Measurements from ENCODE around the gene EIF4H. TPM values are rescaled to one million over a fixed set of nuclear protein-coding genes. Genes with fewer than 3 reads are reported as not detected.

EIF4H gene
- polyA plus RNA-seq, 1 experiment, result 404 TPM

DNA sequence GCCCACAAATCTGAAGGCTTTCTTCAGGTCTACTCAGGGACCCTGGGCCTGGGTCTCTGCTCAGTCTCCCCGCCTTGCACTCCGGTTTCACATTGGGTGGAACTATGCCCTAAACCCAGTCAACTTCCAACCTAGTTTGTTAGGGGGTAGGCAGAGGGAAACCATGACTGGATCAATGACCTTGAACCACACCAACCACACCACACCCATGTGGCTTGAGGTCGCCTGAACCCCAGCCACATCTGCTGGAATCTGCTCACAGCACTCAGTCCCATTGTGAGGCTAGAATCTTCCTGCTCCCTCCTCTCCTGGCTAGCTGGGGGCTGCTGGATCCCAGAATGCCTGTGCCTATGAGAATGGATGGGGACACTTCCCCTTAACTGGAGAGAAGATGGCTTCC, 62.1 kb downstream of the EIF4H start:
- Histone ChIP-seq H3K9me3 (ENCODE audit: control insufficient read depth, insufficient read depth, low read length) (no peaks in the 10 kb centered on the region; the same call in 1 of the 2 replicates), H3K27me3 (ENCODE audit: control insufficient read depth, insufficient read depth, low read length) (no peaks in the 10 kb centered on the region), H3K27ac (ENCODE audit: low read depth, low read length) (no peak overlapping the region), H3K4me3 (ENCODE audit: low read depth, low read length) (no peak overlapping the region)
- POLR2A ChIA-PET, result no interaction called here
- DNase-seq (ENCODE audit: low read depth, low spot score), result no peak
- no peak for TF ChIP-seq CTCF (IDR thresholded peaks at IDR 0.05; ENCODE audit: low read depth, low read length)
- CTCF ChIA-PET, result interaction anchor here (0.8 kb wide), 1 partner anchor 30 kb away, joined by 3 read pairs; no protein-coding TSS in a partner anchor

DNA sequence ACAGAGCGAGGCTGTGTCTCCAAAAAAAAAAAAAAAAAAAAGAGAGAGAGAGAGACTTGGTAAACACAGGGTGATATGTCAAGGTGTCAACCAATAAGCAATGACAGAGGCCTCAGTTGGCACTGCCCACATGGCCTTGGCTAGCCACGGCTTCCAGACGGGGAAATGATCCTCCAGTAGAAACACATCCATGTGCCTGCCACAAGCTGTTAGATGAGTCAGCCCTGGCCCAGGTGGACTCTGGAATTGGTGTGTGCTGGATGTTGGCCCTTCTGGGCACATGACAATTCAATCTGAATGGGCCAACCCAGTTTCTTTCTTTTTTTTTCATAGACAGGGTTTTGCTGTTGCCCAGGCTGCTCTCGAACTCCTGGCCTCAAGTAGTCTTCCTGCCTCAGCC, 66.3 kb downstream of the EIF4H start:
- ChIA-PET CTCF (no interaction called here), POLR2A (no interaction called here)
- no peaks in the 10 kb centered on the region for H3K27me3 ChIP-seq (ENCODE audit: control insufficient read depth, insufficient read depth, low read length)
- DNase-seq (ENCODE audit: low read depth, low spot score), result no peak
- no peaks in the 10 kb centered on the region for H3K9me3 ChIP-seq (ENCODE audit: control insufficient read depth, insufficient read depth, low read length)
- H3K4me3 ChIP-seq (ENCODE audit: low read depth, low read length), result no peak overlapping the region
- H3K27ac ChIP-seq (ENCODE audit: low read depth, low read length), result no peak overlapping the region
- TF ChIP-seq CTCF (IDR thresholded peaks at IDR 0.05; ENCODE audit: low read depth, low read length), result no peak

- Histone ChIP-seq H3K9me3 (ENCODE audit: control insufficient read depth, insufficient read depth, low read length) (no peaks in the 10 kb centered on the region), H3K27ac (ENCODE audit: low read depth, low read length) (no peak overlapping the region), H3K4me3 (ENCODE audit: low read depth, low read length) (no peak overlapping the region), H3K27me3 (ENCODE audit: control insufficient read depth, insufficient read depth, low read length) (no peaks in the 10 kb centered on the region)
- no peak for TF ChIP-seq CTCF (IDR thresholded peaks at IDR 0.05; ENCODE audit: low read depth, low read length)
- POLR2A ChIA-PET, result interaction anchor here (0.6 kb wide), 1 partner anchor 71 kb away, joined by 4 read pairs; no protein-coding TSS in a partner anchor
- DNase-seq (ENCODE audit: low read depth, low spot score), result no peak
- CTCF ChIA-PET, result interaction anchor here (1.4 kb wide), 1 partner anchor 159 kb away, joined by 4 read pairs; no protein-coding TSS in a partner anchor
Observed at GRCh38 chr7:74242122-74242443, 67.9 kb downstream of the EIF4H start.

GRCh38 chr7:74246497-74246896, 72.3 kb downstream of the EIF4H start:
- CTCF ChIA-PET, result no interaction called here
- POLR2A ChIA-PET, result no interaction called here
- TF ChIP-seq CTCF (IDR thresholded peaks at IDR 0.05; ENCODE audit: low read depth, low read length), result no peak
- Histone ChIP-seq H3K4me3 (ENCODE audit: low read depth, low read length) (no peak overlapping the region), H3K9me3 (ENCODE audit: control insufficient read depth, insufficient read depth, low read length) (no peaks in the 10 kb centered on the region), H3K27ac (ENCODE audit: low read depth, low read length) (no peak overlapping the region), H3K27me3 (ENCODE audit: control insufficient read depth, insufficient read depth, low read length) (no peaks in the 10 kb centered on the region)
- no peak for DNase-seq (ENCODE audit: low read depth, low spot score)

Small RNAs within 50 kb of the gene (small RNA-seq; reads per million reads assigned to genes)
- gene MIR590 (ENCODE audit: insufficient read length, low read depth), result 1,923 reads per million, percentile 97 among the genes with 10 or more reads in this experiment

Other genes with a start within 250 kb of the EIF4H start
- 2.1 and 2.8 TPM in 2 replicates for gene ELN, start 146.2 kb upstream of the EIF4H start, polyA plus RNA-seq (2011; rRNA removed)
- gene LIMK1, start 90.6 kb upstream of the EIF4H start, polyA plus RNA-seq (2011; rRNA removed), result 33.0 and 52.8 TPM in 2 replicates
- 0.22 and 0.26 TPM in 2 replicates for gene LAT2, start 35.6 kb downstream of the EIF4H start, polyA plus RNA-seq (2011; rRNA removed)
- gene RFC2, start 80.0 kb downstream of the EIF4H start, polyA plus RNA-seq (2011; rRNA removed), result 11.3 and 15.4 TPM in 2 replicates
- gene CLIP2, start 115.1 kb downstream of the EIF4H start, polyA plus RNA-seq (2011; rRNA removed), result 7.2 and 11.9 TPM in 2 replicates